Measurements from ENCODE around the gene KIF7. TPM values are rescaled to one million over a fixed set of nuclear protein-coding genes. Genes with fewer than 3 reads are reported as not detected.
A peak's percentile ranks its signal among the peaks of the same experiment; 100 is the strongest.

The KIF7 gene
- total and polyA plus RNA-seq, 2 donors (not counting 3 experiments of a cell fraction or from before 2014, with no cell fraction given): 4.2 to 11.3 TPM

DNA sequence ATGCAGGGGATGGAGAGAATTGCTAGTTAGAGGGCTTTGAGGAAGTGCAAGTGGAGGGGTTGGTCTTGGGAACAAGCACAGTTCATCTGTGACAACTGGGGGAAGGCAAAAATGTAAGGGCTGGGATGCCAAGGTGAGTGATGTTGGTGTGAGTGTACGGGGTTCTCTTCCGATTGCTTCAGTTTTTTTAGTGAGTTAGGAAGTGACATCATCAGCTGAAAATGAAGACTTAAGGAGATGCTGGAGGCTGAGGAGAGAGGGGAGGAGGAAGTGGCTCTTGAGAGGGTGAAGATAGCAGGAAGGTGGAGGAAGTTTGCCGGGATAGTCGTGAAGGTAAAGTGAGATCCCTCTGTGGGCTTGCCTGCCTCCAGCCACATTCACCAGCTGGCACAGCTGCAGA is 67.3 kb downstream of the KIF7 start:
- Histone ChIP-seq H3K27me3 (ENCODE audit: control insufficient read depth in 2 of 2, insufficient read depth in 2 of 2, low read length in 2 of 2) (no peaks in the 10 kb centered on the region), H3K27ac (ENCODE audit: insufficient read depth, low read depth, low read length) (no peak overlapping the region), H3K9me1 (replicated peaks; ENCODE audit: control insufficient read depth, extremely low read depth, insufficient read depth, low read length) (no peaks in the 10 kb centered on the region), H3K36me3 (ENCODE audit: control insufficient read depth in 2 of 2, extremely low read depth in 1 of 2, insufficient read depth in 2 of 2, low read length in 2 of 2) (peaks cover 0 to 19% of the 10 kb centered on the region in 2 experiments), H3K4me3 (replicated peaks in 1 of 3; ENCODE audit: insufficient read depth in 1 of 3, low read depth in 1 of 3, low read length in 3 of 3) (no peak overlapping the region), H2AFZ (ENCODE audit: low read depth, low read length) (peak overlapping the region; percentile 27), H3K4me1 (ENCODE audit: control insufficient read depth, extremely low read depth, insufficient read depth, low read length) (peaks cover 14% of the 10 kb centered on the region), H3K4me2 (ENCODE audit: insufficient read depth, low read length) (peak overlapping the region; percentile 23), H3K9me3 (replicated peaks; ENCODE audit: control insufficient read depth, insufficient read depth, low read length) (no peaks in the 10 kb centered on the region), H3K9ac (replicated peaks; ENCODE audit: extremely low read depth, insufficient read depth, low read length) (no peak overlapping the region), H4K20me1 (replicated peaks; ENCODE audit: control insufficient read depth, extremely low read depth, insufficient read depth, low read length) (no peaks in the 10 kb centered on the region), H3K79me2 (ENCODE audit: control insufficient read depth, insufficient read depth, low read length) (peaks cover 26% of the 10 kb centered on the region)
- POLR2A ChIA-PET: no interaction called here
- FAIRE-seq (peak; percentile 48), DNase-seq (ENCODE audit: low read depth, low spot score) (peak; percentile 15)
- intact Hi-C loops (cut with micrococcal nuclease): no loop called here
- CTCF ChIA-PET: interaction anchor here (1.2 kb wide), 1 partner anchor 229 kb away, joined by 3 read pairs; no protein-coding TSS in a partner anchor
- dilution Hi-C loops (cut with MboI; ENCODE audit: extremely low pct_ligation_motif_present, low sequenced_read_pairs): no loop called here
- no TSS peak for BruUV-seq (replicated peaks)
- TF ChIP-seq JUN (IDR thresholded peaks at IDR 0.05; ENCODE audit: borderline replicate concordance, insufficient read depth, insufficient read length, low read depth) (peak; percentile 37), POLR2AphosphoS5 (IDR thresholded peaks at IDR 0.05; ENCODE audit: insufficient read depth, low read depth, low read length) (peak; percentile 37), MYC (IDR thresholded peaks at IDR 0.05; ENCODE audit: low read depth, low read length) (no peak), EZH2 (IDR thresholded peaks at IDR 0.05; ENCODE audit: borderline replicate concordance, low read depth, low read length, severe bottlenecking) (no peak), POLR2A (IDR thresholded peaks at IDR 0.05; ENCODE audit: low read depth, low read length) (no peak), GATA2 (IDR thresholded peaks at IDR 0.05; ENCODE audit: insufficient read depth, insufficient read length, low read depth, low read length) (no peak), FOS (IDR thresholded peaks at IDR 0.05; ENCODE audit: borderline replicate concordance, insufficient read depth, low read length) (peak; percentile 27)
- TF ChIP-seq, protein P1, sequence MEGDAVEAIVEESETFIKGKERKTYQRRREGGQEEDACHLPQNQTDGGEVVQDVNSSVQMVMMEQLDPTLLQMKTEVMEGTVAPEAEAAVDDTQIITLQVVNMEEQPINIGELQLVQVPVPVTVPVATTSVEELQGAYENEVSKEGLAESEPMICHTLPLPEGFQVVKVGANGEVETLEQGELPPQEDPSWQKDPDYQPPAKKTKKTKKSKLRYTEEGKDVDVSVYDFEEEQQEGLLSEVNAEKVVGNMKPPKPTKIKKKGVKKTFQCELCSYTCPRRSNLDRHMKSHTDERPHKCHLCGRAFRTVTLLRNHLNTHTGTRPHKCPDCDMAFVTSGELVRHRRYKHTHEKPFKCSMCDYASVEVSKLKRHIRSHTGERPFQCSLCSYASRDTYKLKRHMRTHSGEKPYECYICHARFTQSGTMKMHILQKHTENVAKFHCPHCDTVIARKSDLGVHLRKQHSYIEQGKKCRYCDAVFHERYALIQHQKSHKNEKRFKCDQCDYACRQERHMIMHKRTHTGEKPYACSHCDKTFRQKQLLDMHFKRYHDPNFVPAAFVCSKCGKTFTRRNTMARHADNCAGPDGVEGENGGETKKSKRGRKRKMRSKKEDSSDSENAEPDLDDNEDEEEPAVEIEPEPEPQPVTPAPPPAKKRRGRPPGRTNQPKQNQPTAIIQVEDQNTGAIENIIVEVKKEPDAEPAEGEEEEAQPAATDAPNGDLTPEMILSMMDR (IDR thresholded peaks at IDR 0.05; ENCODE audit: extremely low read depth in 1 of 2, insufficient read depth in 1 of 2, low read depth in 1 of 2, low read length in 2 of 2): no peak
- TF ChIP-seq, protein P2, sequence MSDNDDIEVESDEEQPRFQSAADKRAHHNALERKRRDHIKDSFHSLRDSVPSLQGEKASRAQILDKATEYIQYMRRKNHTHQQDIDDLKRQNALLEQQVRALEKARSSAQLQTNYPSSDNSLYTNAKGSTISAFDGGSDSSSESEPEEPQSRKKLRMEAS (IDR thresholded peaks at IDR 0.05; ENCODE audit: insufficient read depth, insufficient read length): no peak

All from endothelial cell of umbilical vein (primary cell).